Right ventricle myocardium inferior (tissue), 1 donor: ENCODE data around the gene HOMER2. TPM values are rescaled to one million over a fixed set of nuclear protein-coding genes. Genes with fewer than 3 reads are reported as not detected.
"Not testable (repeated sequence)": the region's sequence is repeated elsewhere in the genome, so short reads cannot be mapped to it uniquely, and the experiment has no call there.

Experiments
- ATAC-seq: fragments of 200-7000 bp; cut with Tn5 transposase; one replicate; pipeline ENCODE4 v1.9.1; 2020; ENCODE audit warnings: mild to moderate bottlenecking, moderate library complexity
- DNase-seq: peaks from one replicate; pipeline ENCODE4 v3.0.0; 2021; ENCODE audit errors: missing footprints
- intact Hi-C: fragments of 100-400 bp; cut with DNase I; formaldehyde crosslinking; loops from one replicate; pipeline ENCODE4 v1.11.0; 2022
- long read RNA-seq: library from polyadenylated mRNA; unstranded; transcript quantifications from one replicate; pipeline ENCODE4 v2.0.0, GENCODE V29; 2021
- total RNA-seq: library from RNA; stranded (reverse); fragmentation: NEBNext Ultra II Directional; extraction: Animal tissue kit (Norgen Biotek cat#: 25700); gene quantifications from one replicate; pipeline ENCODE4 v1.2.1, GENCODE V29; 2021
- donor health status: DM: no; HTN: yes; CAD: no; lungs with severe emphysema.

The HOMER2 gene
- 53.7 TPM for total RNA-seq
- long read RNA-seq, transcript HOMER2-202 (9 exons, 1,950 nt), result major isoform, 36 of 42 reads
- long read RNA-seq, partial matches to known transcripts, result 1 of 42 reads
- long read RNA-seq, other reads (novel, unspliced or antisense), result 1 of 42 reads

DNA sequence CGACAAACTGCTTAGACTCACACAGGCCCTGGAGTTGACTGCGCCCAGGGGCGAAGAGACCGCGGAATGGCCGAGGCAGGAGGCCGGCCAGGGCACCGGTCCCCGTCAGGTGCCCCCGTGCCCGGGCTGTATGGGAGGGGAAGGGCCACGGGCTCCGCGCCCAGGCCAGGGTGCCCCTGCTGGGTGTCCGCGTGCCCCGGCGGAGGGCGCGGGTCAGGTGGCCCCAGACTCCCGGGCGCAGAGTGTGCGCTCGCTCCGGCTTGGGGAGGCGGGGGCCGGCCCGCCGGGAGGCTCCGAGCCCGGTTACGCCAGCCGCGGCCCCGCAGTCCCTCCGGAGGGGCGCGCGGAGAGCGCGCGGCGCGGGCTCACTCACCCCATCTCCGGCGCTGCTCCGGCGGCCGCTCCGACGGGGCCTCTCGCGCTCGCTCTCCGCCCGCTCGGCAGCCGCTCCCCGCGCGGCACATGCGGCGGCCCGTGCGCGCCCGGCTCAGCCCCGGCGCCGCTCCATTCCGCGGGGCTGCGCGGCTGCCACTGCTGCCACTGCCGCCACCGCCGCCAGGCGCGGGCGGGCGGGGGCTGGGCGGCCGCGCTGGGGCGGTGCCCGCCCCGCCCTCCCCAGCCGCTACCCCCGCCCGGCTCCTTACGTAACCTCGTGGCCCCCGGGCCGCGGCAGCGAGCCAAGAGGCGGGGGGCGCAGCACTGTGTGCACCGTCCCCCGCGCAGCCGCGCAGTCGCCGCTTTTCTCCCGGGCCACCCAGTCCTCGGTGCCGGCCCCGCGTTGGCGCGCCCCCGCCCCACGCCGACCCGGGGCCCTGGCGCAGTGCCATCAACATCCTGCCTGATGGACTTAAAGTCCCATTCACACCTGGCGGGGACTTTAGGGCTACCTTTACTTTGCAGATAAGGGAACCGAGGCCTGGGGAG is at the start of gene HOMER2:
Gene HOMER2, minus strand, starts transcription at position 563 of the 924 bp plus-strand sequence. Its CDS starts 185 bp downstream, at position 378.
- DNase-seq (no peak), ATAC-seq (peak; percentile 63)
- intact Hi-C loops, result no loop called here

- intact Hi-C loops, result loop anchor here (2.0 kb wide), 1 partner anchor 150 kb away; no protein-coding TSS in a partner anchor
- not testable (repeated sequence) for ATAC-seq, DNase-seq
Measured at GRCh38 chr15:83000672-83001031, 48.1 kb upstream of the HOMER2 start.

DNA sequence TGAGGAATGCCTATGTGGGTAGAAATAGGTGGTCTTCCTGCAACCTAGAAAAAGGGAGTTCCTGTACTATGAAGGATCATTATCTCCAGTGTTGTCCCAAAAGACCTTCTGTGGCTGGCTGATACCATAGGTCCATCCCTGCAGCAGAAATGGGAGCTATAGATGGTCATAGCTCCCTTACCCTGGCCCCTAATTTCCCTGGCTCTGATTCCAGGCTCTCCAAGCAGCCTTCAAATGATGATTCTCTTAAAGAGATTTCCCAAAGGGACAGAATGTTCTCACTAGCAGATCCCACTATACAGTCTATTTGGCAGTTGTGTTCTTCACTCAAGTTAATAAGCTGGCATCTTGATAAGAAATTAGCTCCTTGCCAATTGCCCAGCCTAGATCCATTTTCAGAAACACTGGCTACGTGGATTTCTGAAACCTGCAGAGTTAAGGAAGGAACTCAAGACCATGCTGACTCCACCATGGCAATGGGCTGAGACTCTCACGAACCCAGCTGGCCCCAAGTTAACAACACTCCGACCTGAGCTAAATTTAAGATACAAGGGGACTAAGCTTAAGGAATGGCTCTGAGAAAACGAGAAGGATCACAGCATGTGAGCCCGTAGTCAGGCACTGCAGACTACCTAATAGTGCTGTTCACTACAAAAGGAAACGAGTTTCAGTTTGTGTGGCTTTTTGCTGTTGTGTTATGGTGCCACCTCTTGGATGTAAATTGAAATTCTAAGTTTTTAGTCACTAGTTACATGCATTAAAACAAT is 47.6 kb upstream of the HOMER2 start:
- intact Hi-C loops, result loop anchor here (2.0 kb wide), 1 partner anchor 149 kb away; no protein-coding TSS in a partner anchor
- peak; percentile 76 for ATAC-seq
- no peak for DNase-seq

GRCh38 chr15:82999426-82999825 is 46.9 kb upstream of the HOMER2 start:
- intact Hi-C loops, result no loop called here
- DNase-seq (no peak), ATAC-seq (no peak)

DNA sequence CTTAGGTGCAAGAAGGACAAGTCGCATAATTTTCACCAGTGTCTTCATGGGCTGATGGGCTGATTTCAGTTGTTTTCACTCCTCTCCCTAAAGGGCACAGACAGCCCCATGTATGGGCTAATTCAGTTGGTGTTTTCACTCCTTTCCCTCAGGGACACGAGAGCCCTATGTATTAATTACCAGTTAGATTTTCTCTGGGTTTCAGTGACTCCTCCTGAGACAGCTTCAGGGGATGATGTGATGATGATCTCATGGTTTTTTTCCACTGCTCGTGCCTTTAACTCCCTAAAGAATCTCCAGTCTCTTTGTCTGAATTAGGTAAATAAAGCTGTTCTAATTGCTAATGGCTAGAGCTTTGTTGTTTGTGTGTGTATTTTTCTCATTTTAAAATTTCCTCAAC is 43.4 kb upstream of the HOMER2 start:
- ATAC-seq (no peak), DNase-seq (no peak)
- intact Hi-C loops, result no loop called here

DNA sequence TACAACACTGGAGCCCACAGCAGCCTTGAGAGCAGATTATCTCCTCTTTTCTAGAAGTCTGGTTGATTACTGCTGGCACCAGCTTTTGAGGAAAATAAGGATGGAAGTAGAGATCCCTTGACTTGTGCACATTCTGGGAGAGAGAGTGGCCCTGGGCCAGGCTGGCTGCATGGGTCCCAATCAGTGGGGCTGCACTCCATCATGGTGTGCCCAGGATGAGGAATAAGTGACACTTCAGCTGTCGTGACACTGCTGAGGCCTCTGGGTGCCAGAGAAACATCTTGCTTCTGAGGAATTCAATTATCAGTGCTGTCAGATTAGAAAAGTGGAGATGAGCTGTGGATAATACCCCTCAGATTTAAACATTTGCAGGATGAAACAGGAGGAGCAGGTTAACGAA is 42.6 kb upstream of the HOMER2 start:
- intact Hi-C loops, result no loop called here
- ATAC-seq, result no peak
- no peak for DNase-seq

- ATAC-seq (no peak), DNase-seq (no peak)
- intact Hi-C loops, result no loop called here
Measured at GRCh38 chr15:82993144-82993543, 40.6 kb upstream of the HOMER2 start.

DNA sequence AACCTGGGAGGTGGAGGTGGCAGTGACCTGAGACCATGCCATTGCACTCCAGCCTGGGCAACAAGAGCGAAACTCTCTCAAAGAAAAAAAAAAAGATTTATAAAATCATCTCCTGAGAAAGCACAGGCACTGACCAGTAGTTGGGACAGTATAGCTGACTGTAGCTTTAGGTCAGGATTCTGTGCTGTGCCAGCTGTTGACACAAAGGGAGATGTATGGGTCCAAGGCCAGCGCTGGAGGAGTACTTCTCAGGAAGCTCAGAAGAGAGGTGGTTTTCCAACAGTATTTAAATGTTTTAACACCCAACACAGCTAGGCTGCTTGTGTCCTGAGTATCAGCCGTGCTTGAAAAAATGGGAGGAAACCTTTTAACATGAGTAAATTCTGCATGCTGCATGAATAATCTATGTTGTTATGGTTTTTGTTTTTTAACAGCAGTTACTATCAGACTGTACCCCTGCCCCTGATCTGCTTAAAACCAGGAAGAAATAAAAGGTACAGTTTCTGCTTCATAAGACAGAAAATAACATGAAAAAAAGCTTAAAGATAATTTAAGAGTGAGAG is 40.0 kb upstream of the HOMER2 start:
- intact Hi-C loops, result no loop called here
- no peak for ATAC-seq
- no peak for DNase-seq

DNA sequence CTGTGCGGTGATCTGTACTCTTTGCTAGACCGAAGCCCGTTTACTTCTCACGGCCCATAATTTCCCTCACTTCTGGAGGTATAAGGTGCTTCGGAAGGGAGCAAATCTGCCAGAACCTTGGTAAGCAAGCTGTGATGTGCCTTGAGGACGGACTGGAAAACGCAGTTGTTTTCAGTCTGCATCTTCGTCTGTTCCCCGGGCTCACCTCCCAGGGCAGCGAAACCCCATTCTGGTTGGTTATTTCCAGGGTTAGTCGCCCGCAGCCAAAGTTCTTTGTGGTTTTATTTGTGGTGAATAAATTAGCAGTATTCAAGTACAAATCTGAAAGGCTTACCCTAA is 33.9 kb upstream of the HOMER2 start:
- DNase-seq, result no peak
- no peak for ATAC-seq
- intact Hi-C loops, result loop anchor here (10.0 kb wide), 1 partner anchor 232 kb away; no protein-coding TSS in a partner anchor

- intact Hi-C loops, result loop anchor here (10.0 kb wide), 1 partner anchor 231 kb away; no protein-coding TSS in a partner anchor
- DNase-seq (peak; percentile 96), ATAC-seq (peak; percentile 95)
Measured at GRCh38 chr15:82985688-82986441, 33.3 kb upstream of the HOMER2 start, which contains the start of gene RAMAC. Gene RAMAC, plus strand, starts transcription at chr15:82986210. Its CDS starts 2,809 bp downstream, at chr15:82989019.

GRCh38 chr15:82980981-82981380 is 28.5 kb upstream of the HOMER2 start:
- DNase-seq, result no peak
- intact Hi-C loops, result loop anchor here (10.0 kb wide), 1 partner anchor 226 kb away; no protein-coding TSS in a partner anchor
- no peak for ATAC-seq

- DNase-seq (no peak), ATAC-seq (no peak)
- intact Hi-C loops, result loop anchor here (10.0 kb wide), 1 partner anchor 225 kb away; no protein-coding TSS in a partner anchor
Measured at GRCh38 chr15:82979726-82980125, 27.2 kb upstream of the HOMER2 start.

- ATAC-seq, result no peak
- intact Hi-C loops, result no loop called here
- DNase-seq, result no peak
Measured at GRCh38 chr15:82978438-82978837, 25.9 kb upstream of the HOMER2 start.

DNA sequence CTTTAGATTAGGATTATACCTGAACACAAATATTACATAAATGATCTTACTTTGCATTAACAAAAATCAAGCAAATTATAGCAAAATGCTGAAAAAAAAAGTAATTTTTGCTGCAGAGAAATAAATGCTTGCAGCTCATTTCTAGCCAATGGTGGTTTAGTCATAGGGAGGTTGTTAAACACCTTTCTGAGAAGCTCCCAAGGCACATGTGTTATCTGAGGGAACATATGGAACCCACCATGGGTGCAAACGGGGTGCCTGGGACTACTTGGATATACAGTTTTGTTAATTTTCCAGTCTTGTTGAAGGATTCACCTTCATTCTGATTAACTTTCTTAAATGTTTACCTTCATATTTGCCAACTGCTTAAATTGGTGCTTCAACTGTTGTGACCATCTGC is 24.6 kb upstream of the HOMER2 start:
- intact Hi-C loops, result no loop called here
- ATAC-seq (no peak), DNase-seq (no peak)

DNA sequence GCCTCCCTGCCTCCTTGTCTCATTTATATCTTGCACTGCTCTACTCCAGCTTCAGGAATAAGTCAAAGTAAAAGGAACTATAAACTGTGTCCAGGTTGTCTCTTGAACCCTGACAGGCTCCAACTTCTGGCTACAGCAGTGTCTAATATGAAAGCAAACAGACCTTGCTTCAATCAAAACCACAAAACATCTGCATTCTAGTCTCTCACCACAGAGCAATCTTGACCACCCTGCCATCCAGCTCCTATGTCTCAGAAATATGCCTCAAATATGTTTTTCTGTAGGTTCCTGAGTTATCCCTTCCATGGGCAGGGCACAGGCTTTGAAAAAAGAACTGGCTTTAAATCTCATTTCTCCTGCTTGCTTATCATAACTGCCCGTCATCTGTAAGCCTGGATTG is 20.5 kb upstream of the HOMER2 start:
- intact Hi-C loops, result no loop called here
- DNase-seq (no peak), ATAC-seq (no peak)

DNA sequence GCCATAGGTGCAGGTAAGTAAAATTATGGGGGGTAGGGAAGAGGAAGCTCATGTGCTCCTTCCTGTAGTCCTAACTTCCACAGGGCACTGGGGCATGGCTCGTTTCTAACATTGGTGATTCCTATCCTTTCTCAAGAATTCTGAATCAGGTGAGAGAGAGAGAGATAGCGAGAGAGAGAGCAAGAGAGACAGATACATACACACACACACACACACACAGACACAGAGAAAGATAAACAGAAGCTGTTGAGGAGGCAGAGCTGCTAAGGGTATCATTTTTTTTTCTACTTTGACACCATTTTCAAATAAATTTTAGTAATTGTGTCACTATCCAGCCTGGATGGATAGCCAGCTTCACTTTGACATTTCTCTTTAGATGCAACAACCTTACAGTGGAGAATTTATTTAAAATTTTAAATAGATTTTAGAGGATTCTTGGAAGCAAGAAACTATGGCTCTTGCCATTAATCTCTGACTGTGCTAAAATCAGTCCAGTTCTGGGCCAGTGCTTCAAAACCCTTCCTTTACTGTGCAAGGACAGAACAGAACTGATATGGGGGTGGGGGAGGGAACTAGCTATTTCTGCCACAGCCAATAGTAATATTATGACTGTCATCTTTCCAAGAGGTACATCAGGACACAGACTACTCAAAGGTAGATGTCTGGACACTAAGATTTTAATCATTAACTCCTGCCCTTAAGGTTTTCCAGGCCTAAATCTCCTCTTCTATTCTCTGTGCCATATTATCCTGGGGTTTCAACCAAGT is 18.9 kb upstream of the HOMER2 start:
- intact Hi-C loops, result no loop called here
- peak; percentile 64 for ATAC-seq
- DNase-seq, result no peak

DNA sequence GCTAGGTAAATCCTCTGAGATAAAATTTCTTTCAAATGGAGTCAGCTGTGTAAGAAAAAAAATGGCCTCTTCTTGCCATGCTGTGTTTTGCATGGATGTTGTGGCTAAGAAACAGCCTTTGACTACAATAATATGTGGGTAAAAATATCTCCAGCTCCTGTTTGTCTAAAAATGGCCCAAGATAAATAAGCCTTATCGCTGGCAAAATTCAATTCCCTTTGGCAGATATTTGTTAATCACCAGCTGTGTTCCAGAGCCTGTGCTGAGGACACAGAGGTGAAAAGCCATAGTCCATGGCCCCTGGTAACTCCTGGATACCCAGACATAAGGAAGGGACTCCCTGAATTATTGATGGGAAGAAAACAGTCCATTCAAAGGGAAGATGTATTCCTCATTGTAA is 18.2 kb upstream of the HOMER2 start:
- intact Hi-C loops, result no loop called here
- no peak for DNase-seq
- peak; percentile 58 for ATAC-seq
